ENCODE data around the gene C9orf43.

DNA sequence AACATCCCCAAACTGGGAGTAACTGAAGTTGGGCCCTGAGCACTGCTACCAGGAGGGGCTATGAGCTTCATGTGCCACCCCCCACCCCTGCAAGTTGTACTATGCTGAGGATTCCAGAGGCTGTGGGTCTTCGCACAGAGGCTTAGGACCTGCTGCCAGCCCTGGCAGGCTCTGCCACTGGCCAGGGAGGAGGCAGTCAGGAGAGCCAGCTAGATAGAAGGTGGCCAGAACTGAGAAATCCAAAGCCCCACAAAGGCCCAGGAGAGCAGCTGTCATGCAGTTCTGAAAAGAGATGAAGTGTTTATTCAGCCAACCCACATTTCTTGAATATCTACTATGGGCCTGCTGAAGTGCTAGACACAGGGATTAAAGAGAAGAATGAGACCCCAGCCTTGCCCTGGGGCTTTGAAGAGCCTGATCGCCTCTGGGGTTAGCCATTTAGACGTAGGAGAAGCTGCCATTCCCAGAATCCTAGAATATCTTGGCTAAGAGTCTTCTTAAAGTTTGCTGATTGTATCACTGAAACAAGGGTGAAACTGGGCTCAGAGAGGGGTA is 10.8 kb upstream of the C9orf43 start:
- TF ChIP-seq POLR2A (IDR thresholded peaks at IDR 0.05) = no peak
- TF ChIP-seq, protein P1, sequence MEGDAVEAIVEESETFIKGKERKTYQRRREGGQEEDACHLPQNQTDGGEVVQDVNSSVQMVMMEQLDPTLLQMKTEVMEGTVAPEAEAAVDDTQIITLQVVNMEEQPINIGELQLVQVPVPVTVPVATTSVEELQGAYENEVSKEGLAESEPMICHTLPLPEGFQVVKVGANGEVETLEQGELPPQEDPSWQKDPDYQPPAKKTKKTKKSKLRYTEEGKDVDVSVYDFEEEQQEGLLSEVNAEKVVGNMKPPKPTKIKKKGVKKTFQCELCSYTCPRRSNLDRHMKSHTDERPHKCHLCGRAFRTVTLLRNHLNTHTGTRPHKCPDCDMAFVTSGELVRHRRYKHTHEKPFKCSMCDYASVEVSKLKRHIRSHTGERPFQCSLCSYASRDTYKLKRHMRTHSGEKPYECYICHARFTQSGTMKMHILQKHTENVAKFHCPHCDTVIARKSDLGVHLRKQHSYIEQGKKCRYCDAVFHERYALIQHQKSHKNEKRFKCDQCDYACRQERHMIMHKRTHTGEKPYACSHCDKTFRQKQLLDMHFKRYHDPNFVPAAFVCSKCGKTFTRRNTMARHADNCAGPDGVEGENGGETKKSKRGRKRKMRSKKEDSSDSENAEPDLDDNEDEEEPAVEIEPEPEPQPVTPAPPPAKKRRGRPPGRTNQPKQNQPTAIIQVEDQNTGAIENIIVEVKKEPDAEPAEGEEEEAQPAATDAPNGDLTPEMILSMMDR (IDR thresholded peaks at IDR 0.05) = no peak
